Endothelial cell of umbilical vein (primary cell): Measurements from ENCODE around the gene LCN6. TPM values are rescaled to one million over a fixed set of nuclear protein-coding genes. Genes with fewer than 3 reads are reported as not detected.

Source experiments
- BruUV-seq: library from RNA; stranded (reverse); fragments of 400-500 nt; replicated peaks from 2 replicates; lab custom pipeline; 2021; lab: Mats Ljungman, UMichigan
- CTCF ChIA-PET: fragments of 300-600, 350-600 bp; sonication (Branson Sonifier 250); formaldehyde crosslinking; loops from one replicate; lab custom pipeline; 2021; ENCODE audit warnings: antibody characterized with exemption, inconsistent platforms; lab: Charles Lee
- POLR2A ChIA-PET: fragments of 300-600, 350-600 bp; sonication (Branson Sonifier 250); formaldehyde crosslinking; loops from one replicate; lab custom pipeline; 2021; ENCODE audit warnings: antibody characterized with exemption, inconsistent platforms; lab: Charles Lee
- DNase-seq: peaks from one replicate; pipeline ENCODE4 v3.0.0-alpha.2; 2011; ENCODE audit warnings: low read depth, low spot score
- FAIRE-seq: peaks from 2 replicates; lab custom pipeline; 2011; peaks lifted over from hg19 to GRCh38; lab: Jason Lieb, UNC
- H2AFZ ChIP-seq: 2 replicates; pipeline ENCODE4 v1.6.0; 2012; ENCODE audit warnings: low read depth, low read length, control low read depth, inconsistent platforms
- H3K27ac ChIP-seq: 2 replicates; pipeline ENCODE4 v1.5.1; 2011; ENCODE audit warnings: low read depth, mild to moderate bottlenecking, control low read depth, low read length, moderate library complexity; ENCODE audit not compliant: insufficient read depth
- H3K27me3 ChIP-seq, 2 experiments: 2 replicates each; pipeline versions ENCODE4 v1.6.0 to v1.6.1; 2011; ENCODE audit warnings: low read length in 2 of 2, mixed read lengths in 1 of 2; ENCODE audit not compliant: control insufficient read depth in 2 of 2, insufficient read depth in 2 of 2
- H3K36me3 ChIP-seq, 2 experiments: 2 replicates in 1 of 2; 3 replicates in 1 of 2; pipeline ENCODE4 v1.5.1; 2011; ENCODE audit warnings: low read length in 2 of 2, mild to moderate bottlenecking in 1 of 2, moderate library complexity in 1 of 2; ENCODE audit not compliant: control insufficient read depth in 2 of 2, insufficient read depth in 2 of 2; ENCODE audit errors: extremely low read depth in 1 of 2
- H3K4me1 ChIP-seq: 3 replicates; pipeline ENCODE4 v1.5.1; 2011; ENCODE audit warnings: mild to moderate bottlenecking, low read length; ENCODE audit not compliant: control insufficient read depth, insufficient read depth; ENCODE audit errors: extremely low read depth
- H3K4me2 ChIP-seq: 2 replicates; pipeline ENCODE4 v1.6.1; 2011; ENCODE audit warnings: low read length, control low read depth, mixed read lengths; ENCODE audit not compliant: insufficient read depth
- H3K4me3 ChIP-seq, 3 experiments: fragments of 200-600 bp in 1 of 3; sonication (generic), shearing (Covaris generic) in 1 of 3; replicated peaks in 1 of 3; 2 replicates each; pipeline ENCODE4 v1.5.1; 2011 to 2016; ENCODE audit warnings: control low read depth in 3 of 3, low read length in 3 of 3, mild to moderate bottlenecking in 2 of 3, inconsistent platforms in 1 of 3, low read depth in 1 of 3, moderate library complexity in 1 of 3; ENCODE audit not compliant: insufficient read depth in 1 of 3
- H3K79me2 ChIP-seq: 2 replicates; pipeline ENCODE4 v1.6.0; 2012; ENCODE audit warnings: low read length, inconsistent platforms; ENCODE audit not compliant: control insufficient read depth, insufficient read depth
- H3K9ac ChIP-seq: replicated peaks from 2 replicates; pipeline ENCODE3; 2011; ENCODE audit warnings: low read length, control low read depth; ENCODE audit not compliant: insufficient read depth; ENCODE audit errors: extremely low read depth
- H3K9me1 ChIP-seq: replicated peaks from 3 replicates; pipeline ENCODE4 v1.6.0; 2011; ENCODE audit warnings: mild to moderate bottlenecking, low read length; ENCODE audit not compliant: control insufficient read depth, insufficient read depth; ENCODE audit errors: extremely low read depth
- H3K9me3 ChIP-seq: replicated peaks from 2 replicates; pipeline ENCODE4 v1.5.1; 2012; ENCODE audit warnings: low read length, inconsistent platforms; ENCODE audit not compliant: control insufficient read depth, insufficient read depth
- H4K20me1 ChIP-seq: replicated peaks from 2 replicates; pipeline ENCODE3; 2011; ENCODE audit warnings: mild to moderate bottlenecking, low read length; ENCODE audit not compliant: control insufficient read depth, insufficient read depth; ENCODE audit errors: extremely low read depth
- EZH2 ChIP-seq: IDR thresholded peaks from 2 replicates; pipeline ENCODE4 v1.6.1; 2012; ENCODE audit warnings: borderline replicate concordance, low read depth, mild to moderate bottlenecking, moderate library complexity, low read length, inconsistent platforms; ENCODE audit not compliant: severe bottlenecking
- FOS ChIP-seq: IDR thresholded peaks from 2 replicates; pipeline ENCODE4 v1.6.1; 2011; ENCODE audit warnings: mild to moderate bottlenecking, low read length, moderate library complexity, borderline replicate concordance; ENCODE audit not compliant: insufficient read depth
- GATA2 ChIP-seq: IDR thresholded peaks from 2 replicates; pipeline ENCODE4 v1.7.0; 2011; ENCODE audit warnings: low read depth, mild to moderate bottlenecking, moderate library complexity, mixed read lengths, low read length; ENCODE audit not compliant: insufficient read length, insufficient read depth
- JUN ChIP-seq: IDR thresholded peaks from 2 replicates; pipeline ENCODE4 v1.6.1; 2011; ENCODE audit warnings: borderline replicate concordance, low read depth; ENCODE audit not compliant: insufficient read length, insufficient read depth
- MYC ChIP-seq: IDR thresholded peaks from one replicate; pipeline ENCODE4 v1.6.1; 2011; ENCODE audit warnings: mild to moderate bottlenecking, low read depth, low read length
- POLR2A ChIP-seq: IDR thresholded peaks from 2 replicates; pipeline ENCODE4 v1.6.1; 2012; ENCODE audit warnings: low read depth, mild to moderate bottlenecking, control low read depth, low read length
- POLR2AphosphoS5 ChIP-seq: IDR thresholded peaks from 2 replicates; pipeline ENCODE4 v1.6.1; 2012; ENCODE audit warnings: low read depth, mild to moderate bottlenecking, control low read depth, low read length, moderate library complexity; ENCODE audit not compliant: insufficient read depth
- dilution Hi-C: fragments of 300-500 bp; cut with MboI; formaldehyde crosslinking; loops from one replicate; pipeline ENCODE4 v1.15.0; 2019; ENCODE audit warnings: low sequenced_read_pairs; ENCODE audit not compliant: extremely low pct_ligation_motif_present
- intact Hi-C: fragments of 100-400 bp; cut with micrococcal nuclease; formaldehyde crosslinking; loops from one replicate; pipeline ENCODE4 v1.10.0; 2022
- polyA plus RNA-seq, 4 experiments: library from polyadenylated mRNA; depleted of rRNA in 3 of 4; stranded (reverse) in 3 of 4; unstranded in 1 of 4; fragments of >200 nt; gene quantifications; 2 replicates each; pipeline versions ENCODE4 v1.2.1 to v1.2.3, GENCODE V29; 2011 to 2012; ENCODE audit warnings: missing spikeins in 1 of 4
- total RNA-seq: library from RNA; stranded (reverse); gene quantifications from 2 replicates; pipeline ENCODE4 v1.2.3, GENCODE V29; 2021
- TF ChIP-seq, protein P1 (sequence below), 2 donors: IDR thresholded peaks; 1 replicate in 1 of 2; 2 replicates in 1 of 2; pipeline ENCODE4 v1.5.1; 2011; ENCODE audit warnings: low read length in 2 of 2, mild to moderate bottlenecking in 2 of 2, moderate library complexity in 2 of 2, control low read depth in 1 of 2, inconsistent platforms in 1 of 2, low read depth in 1 of 2; ENCODE audit not compliant: insufficient read depth in 1 of 2; ENCODE audit errors: extremely low read depth in 1 of 2
- TF ChIP-seq, protein P2 (sequence below): IDR thresholded peaks from 2 replicates; pipeline ENCODE4 v1.6.1; 2011; ENCODE audit not compliant: insufficient read depth, insufficient read length

LCN6 gene
- total and polyA plus RNA-seq, 2 donors (not counting 3 experiments of a cell fraction or from before 2014, with no cell fraction given) = 0.17 TPM; not detected in 1

DNA sequence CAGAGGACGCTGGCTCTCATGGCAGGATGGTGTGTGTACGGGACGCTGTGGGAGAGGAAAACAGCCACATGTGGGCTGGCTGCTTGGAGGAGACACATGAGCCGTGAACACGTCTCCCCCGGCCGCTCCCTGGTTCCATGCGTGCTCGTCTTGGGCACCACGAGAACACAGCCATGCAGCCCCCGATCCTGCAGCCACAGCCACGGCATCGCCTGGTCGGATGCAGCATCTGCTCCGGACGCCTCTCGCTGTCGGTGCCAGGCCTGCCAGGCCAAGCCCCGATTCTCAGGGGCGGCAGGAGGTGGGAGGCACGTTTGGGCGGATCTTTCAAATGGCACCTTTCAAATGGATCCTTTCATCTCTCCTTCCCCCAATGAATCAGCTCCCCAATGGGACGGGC lies 8.8 kb downstream of the LCN6 start:
- ChIA-PET POLR2A (no interaction called here), CTCF (no interaction called here)
- no peak for FAIRE-seq
- Histone ChIP-seq H3K27me3 (peaks cover 0 to 5% of the 10 kb centered on the region in 2 experiments), H4K20me1 (no peaks in the 10 kb centered on the region), H3K36me3 (no peaks in the 10 kb centered on the region), H3K79me2 (no peaks in the 10 kb centered on the region), H3K4me1 (no peaks in the 10 kb centered on the region), H2AFZ (no peak overlapping the region), H3K27ac (no peak overlapping the region), H3K4me3 (no peak overlapping the region), H3K9me3 (no peaks in the 10 kb centered on the region), H3K9me1 (no peaks in the 10 kb centered on the region), H3K9ac (no peak overlapping the region), H3K4me2 (no peak overlapping the region)
- TF ChIP-seq EZH2 (no peak), JUN (no peak), GATA2 (no peak), MYC (no peak), FOS (no peak), POLR2AphosphoS5 (no peak), POLR2A (no peak)
- TF ChIP-seq, protein P1, sequence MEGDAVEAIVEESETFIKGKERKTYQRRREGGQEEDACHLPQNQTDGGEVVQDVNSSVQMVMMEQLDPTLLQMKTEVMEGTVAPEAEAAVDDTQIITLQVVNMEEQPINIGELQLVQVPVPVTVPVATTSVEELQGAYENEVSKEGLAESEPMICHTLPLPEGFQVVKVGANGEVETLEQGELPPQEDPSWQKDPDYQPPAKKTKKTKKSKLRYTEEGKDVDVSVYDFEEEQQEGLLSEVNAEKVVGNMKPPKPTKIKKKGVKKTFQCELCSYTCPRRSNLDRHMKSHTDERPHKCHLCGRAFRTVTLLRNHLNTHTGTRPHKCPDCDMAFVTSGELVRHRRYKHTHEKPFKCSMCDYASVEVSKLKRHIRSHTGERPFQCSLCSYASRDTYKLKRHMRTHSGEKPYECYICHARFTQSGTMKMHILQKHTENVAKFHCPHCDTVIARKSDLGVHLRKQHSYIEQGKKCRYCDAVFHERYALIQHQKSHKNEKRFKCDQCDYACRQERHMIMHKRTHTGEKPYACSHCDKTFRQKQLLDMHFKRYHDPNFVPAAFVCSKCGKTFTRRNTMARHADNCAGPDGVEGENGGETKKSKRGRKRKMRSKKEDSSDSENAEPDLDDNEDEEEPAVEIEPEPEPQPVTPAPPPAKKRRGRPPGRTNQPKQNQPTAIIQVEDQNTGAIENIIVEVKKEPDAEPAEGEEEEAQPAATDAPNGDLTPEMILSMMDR (IDR thresholded peaks at IDR 0.05; ENCODE audit: extremely low read depth in 1 of 2, insufficient read depth in 1 of 2, low read depth in 1 of 2, low read length in 2 of 2) = no peak
- TF ChIP-seq, protein P2, sequence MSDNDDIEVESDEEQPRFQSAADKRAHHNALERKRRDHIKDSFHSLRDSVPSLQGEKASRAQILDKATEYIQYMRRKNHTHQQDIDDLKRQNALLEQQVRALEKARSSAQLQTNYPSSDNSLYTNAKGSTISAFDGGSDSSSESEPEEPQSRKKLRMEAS = no peak
- dilution Hi-C loops (no loop called here), intact Hi-C loops (no loop called here)
- BruUV-seq = no TSS peak
- DNase-seq = no peak
